ENCODE measurements around the gene HM13.
"Not testable (repeated sequence)": the region's sequence is repeated elsewhere in the genome, so short reads cannot be mapped to it uniquely, and the experiment has no call there.

The HM13 gene

GRCh38 chr20:31502884-31503673 lies 11.2 kb upstream of the HM13 start:
- DNase-seq = peak; percentile 88

DNA sequence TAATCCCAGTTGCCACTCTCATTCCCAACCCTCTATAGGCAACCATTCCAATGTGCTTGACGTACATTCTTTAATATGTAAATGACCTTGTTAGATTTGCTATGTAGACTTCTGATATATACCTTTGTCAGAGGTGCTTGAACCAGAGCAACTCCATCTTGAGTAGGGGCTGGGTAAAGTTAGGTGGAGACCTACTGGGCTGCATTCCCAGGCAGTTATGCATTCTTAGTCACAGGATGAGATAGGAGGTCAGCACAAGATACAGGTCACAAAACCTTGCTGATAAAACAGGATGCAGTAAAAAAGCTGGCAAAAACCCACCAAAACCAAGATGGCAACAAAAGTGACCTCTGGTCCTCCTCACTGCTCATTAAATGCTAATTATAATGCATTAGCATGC lies 8.3 kb upstream of the HM13 start:
- no peak for DNase-seq

- DNase-seq = no peak
These were observed 5.6 kb upstream of the HM13 start for GRCh38 chr20:31508517-31509244.

- no peak for DNase-seq
These were observed 981 bp downstream of the HM13 start for GRCh38 chr20:31515072-31515774.

DNA sequence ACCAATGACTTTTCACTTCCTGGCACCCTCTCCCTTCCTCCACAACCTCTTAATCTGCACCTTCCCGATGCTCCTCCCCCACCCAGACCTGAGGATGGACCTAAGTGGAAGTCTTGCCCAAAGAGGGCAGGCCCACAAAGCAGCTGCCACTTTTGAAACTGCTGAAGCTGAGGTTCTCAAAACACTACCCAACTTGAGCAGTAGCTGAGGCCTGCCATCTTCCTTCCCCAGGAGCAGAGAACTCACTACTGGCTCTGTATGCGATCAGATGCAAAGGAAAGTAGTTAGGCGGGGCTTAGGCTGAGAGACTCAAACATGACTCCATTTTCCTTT lies 1.5 kb downstream of the HM13 start:
- DNase-seq = no peak

DNA sequence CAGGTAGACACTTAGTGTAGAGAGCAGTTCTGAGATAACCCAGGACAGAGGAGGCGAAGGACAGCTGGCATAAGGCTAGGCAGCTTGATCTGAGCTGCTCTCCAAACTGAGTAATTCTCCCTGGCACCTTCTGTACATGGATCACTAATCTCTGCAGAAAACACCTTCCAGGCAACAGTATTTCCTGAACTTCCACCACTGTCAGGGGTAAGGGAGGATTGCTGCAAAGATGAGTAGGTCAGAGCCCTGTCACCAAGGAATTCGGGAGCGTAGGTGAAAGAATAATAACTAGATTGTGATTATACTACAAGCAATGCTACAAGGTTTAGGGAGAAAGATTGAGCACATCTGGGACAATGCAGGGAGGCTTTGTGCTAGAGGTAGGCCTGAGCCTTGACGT lies 1.9 kb downstream of the HM13 start:
- no peak for DNase-seq

DNA sequence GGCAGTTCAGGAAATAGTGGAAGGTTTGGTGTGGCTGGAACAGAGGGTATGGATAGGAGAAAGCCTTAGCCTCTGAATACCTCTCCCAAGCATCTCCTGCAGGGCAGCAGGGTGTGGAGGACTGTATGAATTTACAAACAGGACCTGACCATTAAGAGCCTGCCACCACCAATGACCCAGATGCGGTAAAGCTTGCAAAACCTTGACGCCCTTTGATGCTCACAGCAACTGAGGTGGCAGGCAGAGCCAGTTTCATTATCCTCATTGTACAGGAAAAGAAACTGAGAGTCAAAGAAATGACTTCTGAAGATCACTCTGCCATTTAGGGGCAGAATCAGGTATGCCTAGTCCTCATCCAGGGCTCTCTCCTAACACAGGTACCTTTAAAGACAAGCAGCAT lies 2.4 kb downstream of the HM13 start:
- DNase-seq = no peak

DNA sequence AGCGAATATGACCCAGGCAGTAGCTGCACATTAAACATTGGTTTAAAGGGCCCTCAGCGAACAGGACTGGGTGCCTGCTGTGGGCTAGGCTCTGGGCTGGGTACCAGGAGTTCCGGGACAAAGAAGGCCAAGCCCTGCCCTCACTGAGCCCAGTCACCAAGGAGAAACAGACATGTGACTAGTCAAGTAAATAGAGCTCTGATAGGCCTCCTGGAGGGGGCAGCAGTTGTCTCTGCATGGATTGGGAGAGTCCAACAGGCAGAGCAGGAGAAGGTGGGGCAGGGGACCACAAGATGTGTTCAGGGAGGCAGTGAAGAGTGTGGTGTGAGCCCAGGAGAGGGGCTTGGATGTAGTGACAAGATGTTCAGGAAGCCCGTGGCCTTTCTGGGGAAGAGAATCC lies 3.1 kb downstream of the HM13 start:
- peak; percentile 89 for DNase-seq

GRCh38 chr20:31521267-31521666 lies 7.0 kb downstream of the HM13 start:
- not testable (repeated sequence) for DNase-seq

- DNase-seq = no peak
These were observed 8.5 kb downstream of the HM13 start for GRCh38 chr20:31522731-31523130.

DNA sequence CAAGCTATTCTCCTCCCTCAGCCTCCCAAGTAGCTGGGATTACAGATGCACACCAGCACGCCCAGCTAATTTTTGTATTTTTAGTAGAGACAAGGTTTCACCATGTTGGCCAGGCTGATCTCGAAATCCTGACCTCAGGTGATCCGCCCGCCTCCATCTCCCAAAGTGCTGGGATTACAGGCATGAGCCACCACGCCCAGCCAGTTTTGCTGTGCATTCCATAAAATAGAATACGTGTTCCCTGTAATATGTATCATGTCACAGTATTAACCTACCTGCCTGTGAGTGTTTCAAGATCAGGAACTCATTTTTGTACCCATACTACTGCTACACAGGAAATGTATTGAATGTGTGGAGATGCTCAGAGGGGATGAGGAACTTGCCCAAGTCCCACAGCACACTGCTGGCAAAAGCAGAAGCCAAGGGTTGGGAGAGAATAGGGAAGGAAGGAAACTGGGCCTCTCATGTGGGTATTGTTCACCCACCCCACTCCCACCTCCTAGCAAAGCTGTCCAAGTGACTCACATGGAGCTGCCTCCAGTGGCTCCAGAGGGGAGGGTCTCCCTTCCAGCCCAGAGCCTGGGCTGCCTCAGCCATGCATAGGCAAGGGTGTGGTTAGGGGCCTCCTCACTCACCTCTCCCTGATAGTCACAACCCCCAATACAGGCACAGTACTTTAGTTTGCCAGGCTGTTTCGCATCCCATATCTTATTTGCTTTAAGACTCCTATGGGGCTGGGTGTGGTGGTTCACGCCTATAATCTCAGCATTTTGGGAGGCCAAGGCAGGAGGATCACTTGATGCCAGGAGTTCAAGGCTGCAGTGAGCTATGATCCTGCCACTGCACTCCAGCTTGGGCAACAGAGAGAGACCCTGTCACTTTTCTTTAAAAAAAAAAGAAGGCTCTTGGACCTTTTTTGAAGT lies 9.4 kb downstream of the HM13 start:
- peak; percentile 66 for DNase-seq

DNA sequence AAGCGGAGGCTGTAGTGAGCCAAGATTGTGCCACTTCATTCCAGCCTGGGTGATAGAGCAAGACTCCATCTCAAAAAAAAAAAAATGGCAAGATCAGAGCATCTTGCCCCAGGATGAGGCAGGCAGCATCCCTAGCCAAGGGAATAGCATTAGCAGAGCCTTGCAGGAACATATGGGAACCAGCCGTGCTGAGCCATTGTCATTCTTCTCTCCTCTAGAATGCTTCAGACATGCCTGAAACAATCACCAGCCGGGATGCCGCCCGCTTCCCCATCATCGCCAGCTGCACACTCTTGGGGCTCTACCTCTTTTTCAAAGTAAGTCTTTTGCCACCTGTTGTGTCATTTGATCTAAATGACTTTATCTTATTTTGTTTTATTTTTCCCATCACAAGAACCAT lies 13.0 kb downstream of the HM13 start:
- no peak for DNase-seq

- no peak for DNase-seq
These were observed 21.1 kb downstream of the HM13 start for GRCh38 chr20:31535298-31535697.

DNA sequence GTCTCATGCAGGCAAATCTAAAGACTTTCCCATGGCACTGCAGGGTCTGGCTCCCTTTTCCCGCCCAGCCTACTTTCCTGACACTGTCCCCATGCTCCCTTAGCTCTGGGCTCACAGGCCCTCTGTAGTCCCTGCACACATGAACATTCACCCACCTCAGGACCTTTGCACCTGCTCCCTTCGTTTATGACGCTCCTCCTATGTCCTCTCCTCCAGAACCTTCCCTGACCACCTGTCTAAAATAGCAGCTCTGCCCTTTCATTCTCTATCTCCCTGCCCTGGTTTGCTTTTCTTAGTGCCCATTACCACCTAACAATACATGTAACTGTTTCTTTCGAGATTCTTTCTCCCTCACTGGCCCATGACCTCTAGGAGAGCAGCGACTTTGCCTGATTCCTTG lies 22.3 kb downstream of the HM13 start:
- no peak for DNase-seq

GRCh38 chr20:31537116-31537871 lies 23.1 kb downstream of the HM13 start:
- no peak for DNase-seq

GRCh38 chr20:31537890-31538289 lies 23.6 kb downstream of the HM13 start:
- DNase-seq = no peak

GRCh38 chr20:31538326-31538725 lies 24.1 kb downstream of the HM13 start:
- DNase-seq = no peak

GRCh38 chr20:31539636-31540035 lies 25.4 kb downstream of the HM13 start:
- not testable (repeated sequence) for DNase-seq

DNA sequence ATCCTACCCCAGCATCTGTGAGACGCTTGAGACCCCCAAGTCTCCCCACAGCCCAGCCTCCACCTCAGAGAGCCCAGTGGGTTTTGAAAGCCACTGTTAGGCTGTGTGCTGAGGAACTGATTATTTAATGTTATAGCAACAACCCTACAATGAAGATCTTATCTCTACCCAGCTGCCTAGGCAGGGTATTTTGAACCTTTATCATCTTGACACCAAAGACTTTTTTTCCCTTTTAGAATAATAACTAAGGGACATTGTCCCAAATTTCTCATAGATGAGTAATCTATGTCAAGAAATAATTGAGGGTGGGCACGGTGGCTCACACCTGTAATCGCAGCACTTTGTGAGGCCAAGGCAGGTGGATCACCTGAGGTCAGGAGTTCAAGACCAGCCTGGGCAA lies 26.2 kb downstream of the HM13 start:
- no peak for DNase-seq

GRCh38 chr20:31542201-31542842 lies 28.1 kb downstream of the HM13 start:
- peak; percentile 91 for DNase-seq

GRCh38 chr20:31542963-31543362 lies 28.7 kb downstream of the HM13 start:
- no peak for DNase-seq
